Endothelial cell of umbilical vein (primary cell): ENCODE data around the gene STARD9. TPM values are rescaled to one million over a fixed set of nuclear protein-coding genes. Genes with fewer than 3 reads are reported as not detected.
A peak's percentile ranks its signal among the peaks of the same experiment; 100 is the strongest.

Experiments used
- BruUV-seq: library from RNA; stranded (reverse); fragments of 400-500 nt; replicated peaks from 2 replicates; lab custom pipeline; 2021; lab: Mats Ljungman, UMichigan
- CTCF ChIA-PET: fragments of 300-600, 350-600 bp; sonication (Branson Sonifier 250); formaldehyde crosslinking; loops from one replicate; lab custom pipeline; 2021; ENCODE audit warnings: antibody characterized with exemption, inconsistent platforms; lab: Charles Lee
- POLR2A ChIA-PET: fragments of 300-600, 350-600 bp; sonication (Branson Sonifier 250); formaldehyde crosslinking; loops from one replicate; lab custom pipeline; 2021; ENCODE audit warnings: antibody characterized with exemption, inconsistent platforms; lab: Charles Lee
- DNase-seq: peaks from one replicate; pipeline ENCODE4 v3.0.0-alpha.2; 2011; ENCODE audit warnings: low read depth, low spot score
- FAIRE-seq: peaks from 2 replicates; lab custom pipeline; 2011; peaks lifted over from hg19 to GRCh38; lab: Jason Lieb, UNC
- H2AFZ ChIP-seq: 2 replicates; pipeline ENCODE4 v1.6.0; 2012; ENCODE audit warnings: low read depth, low read length, control low read depth, inconsistent platforms
- H3K27ac ChIP-seq: 2 replicates; pipeline ENCODE4 v1.5.1; 2011; ENCODE audit warnings: low read depth, mild to moderate bottlenecking, control low read depth, low read length, moderate library complexity; ENCODE audit not compliant: insufficient read depth
- H3K27me3 ChIP-seq, 2 experiments: 2 replicates each; pipeline versions ENCODE4 v1.6.0 to v1.6.1; 2011; ENCODE audit warnings: low read length in 2 of 2, mixed read lengths in 1 of 2; ENCODE audit not compliant: control insufficient read depth in 2 of 2, insufficient read depth in 2 of 2
- H3K36me3 ChIP-seq, 2 experiments: 2 replicates in 1 of 2; 3 replicates in 1 of 2; pipeline ENCODE4 v1.5.1; 2011; ENCODE audit warnings: low read length in 2 of 2, mild to moderate bottlenecking in 1 of 2, moderate library complexity in 1 of 2; ENCODE audit not compliant: control insufficient read depth in 2 of 2, insufficient read depth in 2 of 2; ENCODE audit errors: extremely low read depth in 1 of 2
- H3K4me1 ChIP-seq: 3 replicates; pipeline ENCODE4 v1.5.1; 2011; ENCODE audit warnings: mild to moderate bottlenecking, low read length; ENCODE audit not compliant: control insufficient read depth, insufficient read depth; ENCODE audit errors: extremely low read depth
- H3K4me2 ChIP-seq: 2 replicates; pipeline ENCODE4 v1.6.1; 2011; ENCODE audit warnings: low read length, control low read depth, mixed read lengths; ENCODE audit not compliant: insufficient read depth
- H3K4me3 ChIP-seq, 3 experiments: fragments of 200-600 bp in 1 of 3; sonication (generic), shearing (Covaris generic) in 1 of 3; replicated peaks in 1 of 3; 2 replicates each; pipeline ENCODE4 v1.5.1; 2011 to 2016; ENCODE audit warnings: control low read depth in 3 of 3, low read length in 3 of 3, mild to moderate bottlenecking in 2 of 3, inconsistent platforms in 1 of 3, low read depth in 1 of 3, moderate library complexity in 1 of 3; ENCODE audit not compliant: insufficient read depth in 1 of 3
- H3K79me2 ChIP-seq: 2 replicates; pipeline ENCODE4 v1.6.0; 2012; ENCODE audit warnings: low read length, inconsistent platforms; ENCODE audit not compliant: control insufficient read depth, insufficient read depth
- H3K9ac ChIP-seq: replicated peaks from 2 replicates; pipeline ENCODE3; 2011; ENCODE audit warnings: low read length, control low read depth; ENCODE audit not compliant: insufficient read depth; ENCODE audit errors: extremely low read depth
- H3K9me1 ChIP-seq: replicated peaks from 3 replicates; pipeline ENCODE4 v1.6.0; 2011; ENCODE audit warnings: mild to moderate bottlenecking, low read length; ENCODE audit not compliant: control insufficient read depth, insufficient read depth; ENCODE audit errors: extremely low read depth
- H3K9me3 ChIP-seq: replicated peaks from 2 replicates; pipeline ENCODE4 v1.5.1; 2012; ENCODE audit warnings: low read length, inconsistent platforms; ENCODE audit not compliant: control insufficient read depth, insufficient read depth
- H4K20me1 ChIP-seq: replicated peaks from 2 replicates; pipeline ENCODE3; 2011; ENCODE audit warnings: mild to moderate bottlenecking, low read length; ENCODE audit not compliant: control insufficient read depth, insufficient read depth; ENCODE audit errors: extremely low read depth
- EZH2 ChIP-seq: IDR thresholded peaks from 2 replicates; pipeline ENCODE4 v1.6.1; 2012; ENCODE audit warnings: borderline replicate concordance, low read depth, mild to moderate bottlenecking, moderate library complexity, low read length, inconsistent platforms; ENCODE audit not compliant: severe bottlenecking
- FOS ChIP-seq: IDR thresholded peaks from 2 replicates; pipeline ENCODE4 v1.6.1; 2011; ENCODE audit warnings: mild to moderate bottlenecking, low read length, moderate library complexity, borderline replicate concordance; ENCODE audit not compliant: insufficient read depth
- GATA2 ChIP-seq: IDR thresholded peaks from 2 replicates; pipeline ENCODE4 v1.7.0; 2011; ENCODE audit warnings: low read depth, mild to moderate bottlenecking, moderate library complexity, mixed read lengths, low read length; ENCODE audit not compliant: insufficient read length, insufficient read depth
- JUN ChIP-seq: IDR thresholded peaks from 2 replicates; pipeline ENCODE4 v1.6.1; 2011; ENCODE audit warnings: borderline replicate concordance, low read depth; ENCODE audit not compliant: insufficient read length, insufficient read depth
- MYC ChIP-seq: IDR thresholded peaks from one replicate; pipeline ENCODE4 v1.6.1; 2011; ENCODE audit warnings: mild to moderate bottlenecking, low read depth, low read length
- POLR2A ChIP-seq: IDR thresholded peaks from 2 replicates; pipeline ENCODE4 v1.6.1; 2012; ENCODE audit warnings: low read depth, mild to moderate bottlenecking, control low read depth, low read length
- POLR2AphosphoS5 ChIP-seq: IDR thresholded peaks from 2 replicates; pipeline ENCODE4 v1.6.1; 2012; ENCODE audit warnings: low read depth, mild to moderate bottlenecking, control low read depth, low read length, moderate library complexity; ENCODE audit not compliant: insufficient read depth
- dilution Hi-C: fragments of 300-500 bp; cut with MboI; formaldehyde crosslinking; loops from one replicate; pipeline ENCODE4 v1.15.0; 2019; ENCODE audit warnings: low sequenced_read_pairs; ENCODE audit not compliant: extremely low pct_ligation_motif_present
- intact Hi-C: fragments of 100-400 bp; cut with micrococcal nuclease; formaldehyde crosslinking; loops from one replicate; pipeline ENCODE4 v1.10.0; 2022
- polyA plus RNA-seq, 4 experiments: library from polyadenylated mRNA; depleted of rRNA in 3 of 4; stranded (reverse) in 3 of 4; unstranded in 1 of 4; fragments of >200 nt; gene quantifications; 2 replicates each; pipeline versions ENCODE4 v1.2.1 to v1.2.3, GENCODE V29; 2011 to 2012; ENCODE audit warnings: missing spikeins in 1 of 4
- total RNA-seq: library from RNA; stranded (reverse); gene quantifications from 2 replicates; pipeline ENCODE4 v1.2.3, GENCODE V29; 2021
- TF ChIP-seq, protein P1 (sequence below), 2 donors: IDR thresholded peaks; 1 replicate in 1 of 2; 2 replicates in 1 of 2; pipeline ENCODE4 v1.5.1; 2011; ENCODE audit warnings: low read length in 2 of 2, mild to moderate bottlenecking in 2 of 2, moderate library complexity in 2 of 2, control low read depth in 1 of 2, inconsistent platforms in 1 of 2, low read depth in 1 of 2; ENCODE audit not compliant: insufficient read depth in 1 of 2; ENCODE audit errors: extremely low read depth in 1 of 2
- TF ChIP-seq, protein P2 (sequence below): IDR thresholded peaks from 2 replicates; pipeline ENCODE4 v1.6.1; 2011; ENCODE audit not compliant: insufficient read depth, insufficient read length

STARD9 gene
- total and polyA plus RNA-seq, 2 donors (not counting 3 experiments of a cell fraction or from before 2014, with no cell fraction given), result 4.6 to 17.5 TPM

DNA sequence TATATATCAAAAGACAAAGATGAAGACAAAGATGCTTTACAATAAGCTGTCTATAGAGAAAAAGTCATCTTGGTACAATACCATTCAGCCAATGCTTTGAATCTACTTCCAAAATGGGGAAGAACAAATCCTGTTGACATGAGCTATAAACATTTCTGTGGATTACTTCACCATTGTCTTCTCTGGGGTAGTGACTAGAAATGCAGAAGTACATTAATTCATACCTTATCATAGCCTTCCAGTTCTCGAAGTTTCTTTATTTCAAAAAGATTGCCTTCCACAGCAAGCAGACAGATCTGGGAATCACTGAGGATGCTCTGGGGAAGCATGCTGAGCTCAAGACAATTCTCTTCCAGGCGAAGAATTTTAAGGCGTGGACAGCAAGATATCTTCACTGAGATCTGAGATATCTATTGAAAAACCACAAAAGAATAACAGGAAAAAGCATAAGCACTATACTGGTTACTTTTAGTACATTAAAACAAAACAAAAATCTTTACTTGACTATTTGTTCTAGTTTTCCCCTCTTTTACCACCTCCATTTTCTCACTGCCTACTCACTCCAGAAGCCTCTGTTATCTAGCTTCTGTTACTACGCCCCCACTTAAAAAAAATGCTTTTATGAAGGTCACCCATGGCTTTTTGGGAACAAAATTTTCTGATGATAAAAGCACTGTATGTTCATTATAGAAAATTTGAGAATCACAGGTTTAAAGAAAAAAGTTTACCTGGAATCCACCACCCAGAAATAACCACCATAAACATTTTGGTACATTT is 30.4 kb upstream of the STARD9 start:
- TF ChIP-seq, protein P1, sequence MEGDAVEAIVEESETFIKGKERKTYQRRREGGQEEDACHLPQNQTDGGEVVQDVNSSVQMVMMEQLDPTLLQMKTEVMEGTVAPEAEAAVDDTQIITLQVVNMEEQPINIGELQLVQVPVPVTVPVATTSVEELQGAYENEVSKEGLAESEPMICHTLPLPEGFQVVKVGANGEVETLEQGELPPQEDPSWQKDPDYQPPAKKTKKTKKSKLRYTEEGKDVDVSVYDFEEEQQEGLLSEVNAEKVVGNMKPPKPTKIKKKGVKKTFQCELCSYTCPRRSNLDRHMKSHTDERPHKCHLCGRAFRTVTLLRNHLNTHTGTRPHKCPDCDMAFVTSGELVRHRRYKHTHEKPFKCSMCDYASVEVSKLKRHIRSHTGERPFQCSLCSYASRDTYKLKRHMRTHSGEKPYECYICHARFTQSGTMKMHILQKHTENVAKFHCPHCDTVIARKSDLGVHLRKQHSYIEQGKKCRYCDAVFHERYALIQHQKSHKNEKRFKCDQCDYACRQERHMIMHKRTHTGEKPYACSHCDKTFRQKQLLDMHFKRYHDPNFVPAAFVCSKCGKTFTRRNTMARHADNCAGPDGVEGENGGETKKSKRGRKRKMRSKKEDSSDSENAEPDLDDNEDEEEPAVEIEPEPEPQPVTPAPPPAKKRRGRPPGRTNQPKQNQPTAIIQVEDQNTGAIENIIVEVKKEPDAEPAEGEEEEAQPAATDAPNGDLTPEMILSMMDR (IDR thresholded peaks at IDR 0.05; ENCODE audit: extremely low read depth in 1 of 2, insufficient read depth in 1 of 2, low read depth in 1 of 2, low read length in 2 of 2), result no peak
- TF ChIP-seq, protein P2, sequence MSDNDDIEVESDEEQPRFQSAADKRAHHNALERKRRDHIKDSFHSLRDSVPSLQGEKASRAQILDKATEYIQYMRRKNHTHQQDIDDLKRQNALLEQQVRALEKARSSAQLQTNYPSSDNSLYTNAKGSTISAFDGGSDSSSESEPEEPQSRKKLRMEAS, result no peak
- TF ChIP-seq GATA2 (no peak), JUN (no peak), EZH2 (no peak), POLR2A (no peak), POLR2AphosphoS5 (no peak), FOS (no peak), MYC (no peak)
- no peak overlapping the region for H3K9ac ChIP-seq
- no peak overlapping the region for H2AFZ ChIP-seq
- no peaks in the 10 kb centered on the region for H3K9me3 ChIP-seq
- peaks cover 26% of the 10 kb centered on the region for H3K4me1 ChIP-seq
- no peaks in the 10 kb centered on the region for H3K27me3 ChIP-seq
- ChIA-PET POLR2A (no interaction called here), CTCF (interaction anchor here (1.0 to 1.6 kb wide), 3 partner anchors 15 to 105 kb away, joined by 3 to 4 read pairs (median 3); no protein-coding TSS in a partner anchor)
- no TSS peak for BruUV-seq
- peaks cover 6 to 18% of the 10 kb centered on the region in 2 experiments for H3K36me3 ChIP-seq
- intact Hi-C loops, result no loop called here
- no peak for DNase-seq
- peak; percentile 55 for FAIRE-seq
- H3K4me2 ChIP-seq, result no peak overlapping the region
- H3K27ac ChIP-seq, result no peak overlapping the region
- H3K9me1 ChIP-seq, result no peaks in the 10 kb centered on the region
- peaks cover 42% of the 10 kb centered on the region for H3K79me2 ChIP-seq
- dilution Hi-C loops, result no loop called here
- peaks cover 2% of the 10 kb centered on the region for H4K20me1 ChIP-seq
- no peak overlapping the region for H3K4me3 ChIP-seq
